GM12878 (cell line): ENCODE data around the gene ITGA3. TPM values are rescaled to one million over a fixed set of nuclear protein-coding genes. Genes with fewer than 3 reads are reported as not detected.

Source experiments
- ATAC-seq: fragments of 200-7000 bp; cut with Tn5 transposase; 3 replicates; pipeline ENCODE4 v1.9.1; 2020; ENCODE audit warnings: mild to moderate bottlenecking, moderate library complexity
- BruUV-seq: library from RNA; stranded (reverse); fragments of 400-500 nt; replicated peaks from 2 replicates; lab custom pipeline; 2021; lab: Mats Ljungman, UMichigan
- CTCF ChIA-PET: fragments of 300-600 bp; sonication (Branson Sonifier 250); formaldehyde crosslinking; extraction: SDS; loops from one replicate; lab custom pipeline; 2021; ENCODE audit warnings: inconsistent platforms; lab: Yijun Ruan, JAX
- POLR2A ChIA-PET: fragments of 350-600 bp; formaldehyde crosslinking; extraction: SDS; loops from one replicate; lab custom pipeline; 2021; ENCODE audit warnings: inconsistent platforms; lab: Charles Lee
- RAD21 ChIA-PET: fragments of 300-600 bp; sonication (Branson Sonifier 250); formaldehyde crosslinking; loops from one replicate; lab custom pipeline; 2023; ENCODE audit warnings: antibody characterized with exemption; ENCODE audit not compliant: unreplicated experiment; lab: Charles Lee
- SMC1A ChIA-PET: fragments of 300-600 bp; sonication (Branson Sonifier 250); formaldehyde crosslinking; loops from one replicate; lab custom pipeline; 2023; ENCODE audit not compliant: unreplicated experiment, uncharacterized antibody; lab: Charles Lee
- DNase-seq: peaks from one replicate; pipeline ENCODE4 v3.0.0-alpha.2; 2011; ENCODE audit warnings: low read depth, low spot score
- FAIRE-seq: peaks from 3 replicates; lab custom pipeline; 2011; peaks lifted over from hg19 to GRCh38; lab: Jason Lieb, UNC
- H2AFZ ChIP-seq: 2 replicates; pipeline ENCODE4 v1.6.0; 2011; ENCODE audit warnings: low read depth, low read length, control low read depth; ENCODE audit not compliant: control insufficient read depth
- H3K27ac ChIP-seq: 2 replicates; pipeline ENCODE4 v1.5.1; 2011; ENCODE audit warnings: control low read depth; ENCODE audit not compliant: control insufficient read depth, insufficient read depth
- H3K27me3 ChIP-seq, 2 experiments: replicated peaks in 1 of 2; 2 replicates each; pipeline versions ENCODE4 v1.6.0 to v1.6.1; 2011; ENCODE audit warnings: low read length in 1 of 2; ENCODE audit not compliant: control insufficient read depth in 2 of 2, insufficient read depth in 2 of 2
- H3K36me3 ChIP-seq, 2 experiments: 2 replicates each; pipeline ENCODE4 v1.5.1; 2011; ENCODE audit warnings: low read length in 1 of 2; ENCODE audit not compliant: control insufficient read depth in 2 of 2, insufficient read depth in 2 of 2
- H3K4me1 ChIP-seq: 2 replicates; pipeline ENCODE4 v1.6.1; 2011; ENCODE audit warnings: mild to moderate bottlenecking, low read length, moderate library complexity, mixed read lengths; ENCODE audit not compliant: control insufficient read depth, insufficient read depth
- H3K4me2 ChIP-seq: 2 replicates; pipeline ENCODE4 v1.6.0; 2011; ENCODE audit warnings: control low read depth; ENCODE audit not compliant: control insufficient read depth, insufficient read depth
- H3K4me3 ChIP-seq: fragments of 200-600 bp; sonication (generic); 2 replicates; pipeline ENCODE4 v1.5.1; 2016
- H3K79me2 ChIP-seq: 2 replicates; pipeline ENCODE4 v1.6.0; 2011; ENCODE audit warnings: low read length; ENCODE audit not compliant: control insufficient read depth, insufficient read depth
- H3K9ac ChIP-seq: 2 replicates; pipeline ENCODE4 v1.8.0; 2011; ENCODE audit warnings: low read length, control low read depth, mixed read lengths; ENCODE audit not compliant: control insufficient read depth, insufficient read depth
- H3K9me3 ChIP-seq: replicated peaks from 3 replicates; pipeline ENCODE4 v1.5.1; 2011; ENCODE audit warnings: mild to moderate bottlenecking, low read length; ENCODE audit not compliant: control insufficient read depth, insufficient read depth
- H4K20me1 ChIP-seq: 2 replicates; pipeline ENCODE4 v1.6.0; 2011; ENCODE audit not compliant: control insufficient read depth, insufficient read depth
- ASH2L ChIP-seq: fragments of 300-600, 200-600 bp; sonication (generic); IDR thresholded peaks from 2 replicates; pipeline ENCODE4 v1.6.1; 2017; ENCODE audit warnings: low read depth, mild to moderate bottlenecking, borderline replicate concordance
- ATF7 ChIP-seq: fragments of 450-650 bp; IDR thresholded peaks from 2 replicates; pipeline ENCODE4 v1.6.1; 2016; ENCODE audit warnings: low read depth, mild to moderate bottlenecking
- BCL11A ChIP-seq: IDR thresholded peaks from 2 replicates; pipeline ENCODE4 v1.6.1; 2011; ENCODE audit warnings: low read depth, low read length
- BMI1 ChIP-seq: fragments of 450-650 bp; IDR thresholded peaks from 2 replicates; pipeline ENCODE4 v1.6.1; 2016; ENCODE audit warnings: mild to moderate bottlenecking, moderate library complexity, borderline replicate concordance
- BRCA1 ChIP-seq: IDR thresholded peaks from 2 replicates; pipeline ENCODE4 v1.6.1; 2011; ENCODE audit warnings: low read depth, low read length, improper control_type of control experiment
- DPF2 ChIP-seq: fragments of 450-650 bp; IDR thresholded peaks from 2 replicates; pipeline ENCODE4 v1.6.1; 2017; ENCODE audit warnings: mild to moderate bottlenecking
- ETV6 ChIP-seq, 2 experiments: fragments of 450-650 bp in 1 of 2; IDR thresholded peaks in 1 of 2; conservative IDR thresholded peaks in 1 of 2; 2 replicates each; pipeline ENCODE4 v1.6.1; 2014; ENCODE audit warnings: antibody characterized with exemption in 1 of 2, borderline replicate concordance in 1 of 2, low read depth in 1 of 2, mild to moderate bottlenecking in 1 of 2, moderate library complexity in 1 of 2
- FOXM1 ChIP-seq: IDR thresholded peaks from 2 replicates; pipeline ENCODE4 v1.6.1; 2012; ENCODE audit warnings: low read depth, mild to moderate bottlenecking, inconsistent platforms, low read length, moderate library complexity
- JUND ChIP-seq: IDR thresholded peaks from 2 replicates; pipeline ENCODE4 v1.6.1; 2012; ENCODE audit warnings: low read depth, mild to moderate bottlenecking, low read length, improper control_type of control experiment, moderate library complexity
- MYC ChIP-seq: IDR thresholded peaks from 2 replicates; pipeline ENCODE4 v1.6.1; 2011; ENCODE audit warnings: mild to moderate bottlenecking, low read length, moderate library complexity, inconsistent platforms; ENCODE audit not compliant: insufficient read depth, insufficient replicate concordance, insufficient read length, severe bottlenecking
- NR2C1 ChIP-seq: fragments of 450-650 bp; IDR thresholded peaks from 2 replicates; pipeline ENCODE4 v1.6.1; 2017; ENCODE audit warnings: antibody characterized with exemption, mild to moderate bottlenecking, moderate library complexity
- RAD51 ChIP-seq: fragments of 450-650 bp; IDR thresholded peaks from 2 replicates; pipeline ENCODE4 v1.6.1; 2016; ENCODE audit warnings: moderate library complexity, mild to moderate bottlenecking, inconsistent platforms
- RB1 ChIP-seq: fragments of 450-650 bp; formaldehyde crosslinking; IDR thresholded peaks from 2 replicates; pipeline ENCODE4 v1.6.1; 2017; ENCODE audit warnings: mild to moderate bottlenecking, borderline replicate concordance
- RCOR1 ChIP-seq: conservative IDR thresholded peaks from 2 replicates; pipeline ENCODE4 v1.6.1; 2012; ENCODE audit warnings: low read depth, low read length, improper control_type of control experiment
- SMAD1 ChIP-seq: fragments of 450-650 bp; IDR thresholded peaks from 2 replicates; pipeline ENCODE4 v1.6.1; 2018; ENCODE audit warnings: mild to moderate bottlenecking, low read depth; ENCODE audit not compliant: partially characterized antibody
- SMC3 ChIP-seq: IDR thresholded peaks from 2 replicates; pipeline ENCODE4 v1.6.1; 2011; ENCODE audit warnings: low read length, improper control_type of control experiment, borderline replicate concordance
- ZSCAN29 ChIP-seq: fragments of 450-650 bp; IDR thresholded peaks from 2 replicates; pipeline ENCODE4 v1.6.1; 2017; ENCODE audit warnings: mild to moderate bottlenecking, moderate library complexity
- WGBS: methylation state at CpG from one replicate; pipeline ENCODE4 v1.1.6; 2016; ENCODE audit warnings: low lambda C conversion rate; ENCODE audit not compliant: insufficient replicate concordance, insufficient coverage; ENCODE audit errors: missing lambda C conversion rate; 5-methylcytosine and 5-hydroxymethylcytosine counted together
- in situ Hi-C: fragments of 300-500 bp; cut with MboI; formaldehyde crosslinking; loops from 9 replicates; pipeline ENCODE4 v1.14.3; 2018; ENCODE audit warnings: mixed read lengths
- intact Hi-C: fragments of 100-400 bp; cut with micrococcal nuclease; formaldehyde crosslinking; loops from one replicate; pipeline ENCODE4 v1.14.2; 2022; ENCODE audit not compliant: unreplicated experiment
- polyA plus RNA-seq, 11 experiments: library from polyadenylated mRNA; depleted of rRNA in 4 of 11; unstranded in 6 of 11; stranded (reverse) in 5 of 11; fragments of >200 nt; fragmentation: Nextera tagmentation in 4 of 11; fragmentation: Illumina TruSeq in 1 of 11; extraction: Ambion mirVana in 4 of 11; extraction: Trizol in 1 of 11; gene quantifications; 1 replicate in 1 of 11; 2 replicates in 10 of 11; pipeline versions ENCODE4 v1.2.1 to v1.2.3, GENCODE V29; 2011 to 2016; ENCODE audit warnings: inconsistent platforms in 2 of 11, missing spikeins in 2 of 11, low read depth in 1 of 11
- total RNA-seq, 4 experiments: library from RNA; depleted of rRNA in 3 of 4; stranded (reverse); fragments of >200 nt in 3 of 4; fragmentation: Illumina TruSeq in 1 of 4; extraction: Trizol in 1 of 4; gene quantifications; 2 replicates each; pipeline versions ENCODE4 v1.2.1 to v1.2.3, GENCODE V29; 2013 to 2021

ITGA3 gene
- total and polyA plus RNA-seq, 10 of the 15 experiments (the other 5 are each of a cell fraction or from before 2014, with no cell fraction given) = 0.29 to 13.4 (median 6.6) TPM

- Histone ChIP-seq H4K20me1 (no peaks in the 10 kb centered on the region), H3K27me3 (no peaks in the 10 kb centered on the region), H3K36me3 (no peaks in the 10 kb centered on the region; a peak in 2 of 4 replicates), H2AFZ (no peak overlapping the region), H3K4me1 (no peaks in the 10 kb centered on the region), H3K9me3 (no peaks in the 10 kb centered on the region), H3K4me2 (no peak overlapping the region)
- intact Hi-C loops (no loop called here), in situ Hi-C loops (no loop called here)
- ATAC-seq (no peak), DNase-seq (no peak)
- RAD21 ChIA-PET = no interaction called here
- TF ChIP-seq DPF2 (no peak), RB1 (no peak), ATF7 (no peak), BMI1 (no peak), ZSCAN29 (no peak), ASH2L (no peak), NR2C1 (no peak), RCOR1 (no peak), SMAD1 (no peak), RAD51 (no peak), BCL11A (no peak), SMC3 (no peak), ETV6 (conservative IDR thresholded peaks at IDR 0.05 in 1 of 2, IDR thresholded peaks at IDR 0.05 in 1 of 2; ENCODE audit: borderline replicate concordance in 1 of 2, low read depth in 1 of 2) (no peak), MYC (no peak), BRCA1 (no peak), JUND (no peak), FOXM1 (no peak)
- TF ChIP-seq, all 136 proteins: peak for 0
- Histone ChIP-seq H3K4me3 (no peak overlapping the region), H3K27ac (no peak overlapping the region), H3K79me2 (no peaks in the 10 kb centered on the region), H3K9ac (no peak overlapping the region)
- no TSS peak for BruUV-seq
- ChIA-PET CTCF (interaction anchor here (2.1 kb wide), 1 partner anchor 12 kb away, joined by 8 read pairs; no protein-coding TSS in a partner anchor), POLR2A (no interaction called here), SMC1A (no interaction called here)
- 79% methylated on average over 15 of the region's 21 CpGs for WGBS
- no peak for FAIRE-seq
Observed at GRCh38 chr17:50105811-50106210, 49.9 kb downstream of the ITGA3 start.
